ENCODE results near the gene FHIT.
"Not testable (repeated sequence)": the region's sequence is repeated elsewhere in the genome, so short reads cannot be mapped to it uniquely, and the experiment has no call there.

The FHIT gene

GRCh38 chr3:60551455-60552209 lies 699.6 kb downstream of the FHIT start:
- TF ChIP-seq CTCF (IDR thresholded peaks at IDR 0.05; ENCODE audit: low read depth, low read length) = no peak
- no peak overlapping the region for H3K4me3 ChIP-seq (ENCODE audit: low read depth, low read length)

- no peak for TF ChIP-seq CTCF (IDR thresholded peaks at IDR 0.05; ENCODE audit: low read depth, low read length)
- H3K4me3 ChIP-seq (ENCODE audit: low read depth, low read length) = no peak overlapping the region
Observed at GRCh38 chr3:60549863-60550262, 701.4 kb downstream of the FHIT start.

- no peak for TF ChIP-seq CTCF (IDR thresholded peaks at IDR 0.05; ENCODE audit: low read depth, low read length)
- H3K4me3 ChIP-seq (ENCODE audit: low read depth, low read length) = no peak overlapping the region
Observed at GRCh38 chr3:60542995-60543394, 708.3 kb downstream of the FHIT start.

GRCh38 chr3:60539394-60539793 lies 711.9 kb downstream of the FHIT start:
- H3K4me3 ChIP-seq (ENCODE audit: low read depth, low read length) = not testable (repeated sequence)

GRCh38 chr3:60536420-60536819 lies 714.8 kb downstream of the FHIT start:
- TF ChIP-seq CTCF (IDR thresholded peaks at IDR 0.05; ENCODE audit: low read depth, low read length) = no peak
- no peak overlapping the region for H3K4me3 ChIP-seq (ENCODE audit: low read depth, low read length)

GRCh38 chr3:60531759-60532158 lies 719.5 kb downstream of the FHIT start:
- TF ChIP-seq CTCF (IDR thresholded peaks at IDR 0.05; ENCODE audit: low read depth, low read length) = no peak

GRCh38 chr3:60528651-60529050 lies 722.6 kb downstream of the FHIT start:
- H3K4me3 ChIP-seq (ENCODE audit: low read depth, low read length) = no peak overlapping the region
- no peak for TF ChIP-seq CTCF (IDR thresholded peaks at IDR 0.05; ENCODE audit: low read depth, low read length)

More at GRCh38 chr3:60531759-60532158, 719.5 kb downstream of the FHIT start:
- no peak overlapping the region for H3K4me3 ChIP-seq (ENCODE audit: low read depth, low read length)

- H3K4me3 ChIP-seq (ENCODE audit: low read depth, low read length) = no peak overlapping the region
- no peak for TF ChIP-seq CTCF (IDR thresholded peaks at IDR 0.05; ENCODE audit: low read depth, low read length)
Observed at GRCh38 chr3:60523536-60523935, 727.7 kb downstream of the FHIT start.
